ENCODE measurements around the gene TAP2. TPM values are rescaled to one million over a fixed set of nuclear protein-coding genes. Genes with fewer than 3 reads are reported as not detected.

Gene TAP2
- total and polyA plus RNA-seq, 2 of the 13 experiments (the other 11 are each of a cell fraction or from before 2014, with no cell fraction given) = 10.3 to 17.6 TPM

GRCh38 chr6:32843979-32844838 is 5.7 kb upstream of the TAP2 start, which contains the start of gene PSMB8 (continued):
- TF ChIP-seq ZXDC (CRISPR knock-in tag; IDR thresholded peaks at IDR 0.05) = no peak
- TF ChIP-seq ELF4 (CRISPR knock-in tag; IDR thresholded peaks at IDR 0.05; ENCODE audit: borderline replicate concordance) = no peak
- no peak for TF ChIP-seq NR2F6 (IDR thresholded peaks at IDR 0.05)
- peak; percentile 7; the same call in 1 of the 2 replicates for TF ChIP-seq NR2F6 (CRISPR knock-in tag; IDR thresholded peaks at IDR 0.05)
- 0 out of 2 replicates have a peak, but pooled peaks have one; percentile 34 for TF ChIP-seq GATAD1 (CRISPR knock-in tag; IDR thresholded peaks at IDR 0.05)
- no peak for TF ChIP-seq ZSCAN30 (CRISPR knock-in tag; IDR thresholded peaks at IDR 0.05)
- peak; percentile 32; the same call in 1 of the 2 replicates for TF ChIP-seq ETV5 (CRISPR knock-in tag; IDR thresholded peaks at IDR 0.05; ENCODE audit: borderline replicate concordance)
- TF ChIP-seq MEIS2 (CRISPR knock-in tag; IDR thresholded peaks at IDR 0.05) = no peak; the same call in 1 of the 2 replicates
- no peak for TF ChIP-seq ZNF773 (CRISPR knock-in tag; IDR thresholded peaks at IDR 0.05; ENCODE audit: borderline replicate concordance)
- 0 out of 2 replicates have a peak, but pooled peaks have one; percentile 22 for TF ChIP-seq HNF4G (IDR thresholded peaks at IDR 0.05; ENCODE audit: borderline replicate concordance, low read depth, low read length)
- no peak for TF ChIP-seq HNF4G (CRISPR knock-in tag; IDR thresholded peaks at IDR 0.05; ENCODE audit: borderline replicate concordance, low read depth)
- no peak for TF ChIP-seq NONO (IDR thresholded peaks at IDR 0.05)
- no peak for TF ChIP-seq NONO (CRISPR knock-in tag; conservative IDR thresholded peaks at IDR 0.05)
- peak; percentile 19; the same call in 1 of the 2 replicates for TF ChIP-seq PRDM10 (CRISPR knock-in tag; IDR thresholded peaks at IDR 0.05; ENCODE audit: low read depth)
- TF ChIP-seq XRCC5 (optimal IDR thresholded peaks at IDR 0.05; ENCODE audit: low read length) = no peak
- TF ChIP-seq ZHX2 (IDR thresholded peaks at IDR 0.05; ENCODE audit: low read depth) = no peak
- no peak for TF ChIP-seq ZHX2 (CRISPR knock-in tag; IDR thresholded peaks at IDR 0.05; ENCODE audit: borderline replicate concordance)
